K562 (cell line): Measurements from ENCODE around the gene COL25A1. TPM values are rescaled to one million over a fixed set of nuclear protein-coding genes. Genes with fewer than 3 reads are reported as not detected.

ENCODE experiments used
- ARID2 ChIP-seq: fragments of 450-650 bp; IDR thresholded peaks from 2 replicates; pipeline ENCODE4 v1.6.1; 2017; ENCODE audit warnings: antibody characterized with exemption, mild to moderate bottlenecking
- ATF7 ChIP-seq: fragments of 450-650 bp; IDR thresholded peaks from 2 replicates; pipeline ENCODE4 v1.7.1; 2014; ENCODE audit warnings: mild to moderate bottlenecking, moderate library complexity
- BRF1 ChIP-seq: IDR thresholded peaks from 3 replicates; pipeline ENCODE4 v1.6.1; 2011; ENCODE audit warnings: borderline replicate concordance, mild to moderate bottlenecking; ENCODE audit not compliant: insufficient read length; ENCODE audit errors: extremely low read depth
- CBFB ChIP-seq: sonication (generic); formaldehyde crosslinking; IDR thresholded peaks from 2 replicates; pipeline ENCODE4 v1.4.0; 2020; ENCODE audit warnings: mild to moderate bottlenecking, missing genetic modification reagents
- CREM ChIP-seq: IDR thresholded peaks from 2 replicates; pipeline ENCODE4 v1.6.1; 2014; ENCODE audit warnings: antibody characterized with exemption, low read depth
- CSDE1 ChIP-seq, 2 experiments: fragments of 450-650 bp; IDR thresholded peaks; 2 replicates each; pipeline ENCODE4 v1.6.1; 2016; ENCODE audit warnings: mild to moderate bottlenecking in 1 of 2
- ELF2 ChIP-seq: fragments of 250-450 bp; sonication (Bioruptor Pico); IDR thresholded peaks from 2 replicates; pipeline ENCODE4 v1.5.0; 2021; ENCODE audit warnings: mild to moderate bottlenecking
- ELF4 ChIP-seq: fragments of 450-650 bp; formaldehyde crosslinking; IDR thresholded peaks from 2 replicates; pipeline ENCODE4 v1.4.0; 2022; ENCODE audit warnings: missing genetic modification characterization
- HDAC1 ChIP-seq, 2 experiments: fragments of 450-650 bp; IDR thresholded peaks; 2 replicates each; pipeline ENCODE4 v1.6.1; 2016 to 2017; ENCODE audit warnings: inconsistent platforms in 1 of 2, mild to moderate bottlenecking in 1 of 2, moderate library complexity in 1 of 2
- HNRNPUL1 ChIP-seq: fragments of 200-400 bp; formaldehyde crosslinking; IDR thresholded peaks from 2 replicates; pipeline ENCODE4 v1.6.1; 2017; ENCODE audit warnings: low read length
- KAT7 ChIP-seq: sonication (generic); formaldehyde crosslinking; IDR thresholded peaks from 2 replicates; pipeline ENCODE4 v1.8.0; 2022; ENCODE audit warnings: missing genetic modification reagents, mild to moderate bottlenecking, borderline replicate concordance
- KDM1A ChIP-seq, 2 experiments: fragments of 450-650 bp; IDR thresholded peaks; 2 replicates each; pipeline ENCODE4 v1.6.1; 2016; ENCODE audit warnings: mild to moderate bottlenecking in 2 of 2
- LEF1 ChIP-seq: fragments of 450-650 bp; IDR thresholded peaks from 2 replicates; pipeline ENCODE4 v1.6.1; 2016; ENCODE audit warnings: mild to moderate bottlenecking
- MIER1 ChIP-seq: fragments of 450-650 bp; IDR thresholded peaks from 2 replicates; pipeline ENCODE4 v1.6.1; 2016; ENCODE audit warnings: antibody characterized with exemption, mild to moderate bottlenecking, low read depth
- MTA2 ChIP-seq: fragments of 450-650 bp; IDR thresholded peaks from 2 replicates; pipeline ENCODE4 v1.6.1; 2016; ENCODE audit warnings: low read depth
- MYC ChIP-seq, 2 experiments: fragments of 250-450 bp in 1 of 2; sonication (Bioruptor Pico) in 1 of 2; IDR thresholded peaks; 2 replicates each; pipeline versions ENCODE4 v1.5.1 to v1.6.1; 2012 to 2021; ENCODE audit warnings: low read depth in 2 of 2, borderline replicate concordance in 1 of 2, improper control_type of control experiment in 1 of 2, low read length in 1 of 2, mild to moderate bottlenecking in 1 of 2, moderate library complexity in 1 of 2
- PCBP2 ChIP-seq: fragments of 200-400 bp; formaldehyde crosslinking; IDR thresholded peaks from 2 replicates; pipeline ENCODE4 v1.6.1; 2018; ENCODE audit warnings: low read length, low read depth, mild to moderate bottlenecking, moderate library complexity; ENCODE audit not compliant: poor library complexity, severe bottlenecking
- PML ChIP-seq: IDR thresholded peaks from 2 replicates; pipeline ENCODE4 v1.6.1; 2012; ENCODE audit warnings: low read length, inconsistent platforms
- POLR2AphosphoS2 ChIP-seq: IDR thresholded peaks from 2 replicates; pipeline ENCODE4 v1.6.1; 2012; ENCODE audit warnings: low read length, improper control_type of control experiment
- ZNF24 ChIP-seq: fragments of 450-650 bp; IDR thresholded peaks from 2 replicates; pipeline ENCODE4 v1.6.1; 2016
- ZNF347 ChIP-seq: fragments of 450-650 bp; formaldehyde crosslinking; IDR thresholded peaks from 2 replicates; pipeline ENCODE4 v1.4.0; 2020; ENCODE audit warnings: low read depth, mild to moderate bottlenecking, moderate library complexity
- ZSCAN32 ChIP-seq: fragments of 450-650 bp; formaldehyde crosslinking; IDR thresholded peaks from 2 replicates; pipeline ENCODE4 v1.4.0; 2020; ENCODE audit warnings: mild to moderate bottlenecking, moderate library complexity
- polyA plus RNA-seq, 8 experiments: library from polyadenylated mRNA; depleted of rRNA in 4 of 8; stranded (reverse) in 5 of 8; unstranded in 3 of 8; fragments of >200 nt; fragmentation: Nextera tagmentation in 2 of 8; fragmentation: Illumina TruSeq in 1 of 8; extraction: Ambion mirVana in 2 of 8; extraction: Trizol in 1 of 8; gene quantifications; 2 replicates each; pipeline versions ENCODE4 v1.2.1 to v1.2.3, GENCODE V29; 2011 to 2014; ENCODE audit warnings: inconsistent platforms in 1 of 8, missing spikeins in 1 of 8
- total RNA-seq, 7 experiments: library from RNA; depleted of rRNA in 6 of 7; stranded (reverse); fragments of >200 nt in 6 of 7; fragmentation: Illumina TruSeq in 2 of 7; extraction: Trizol in 2 of 7; gene quantifications; 2 replicates each; pipeline versions ENCODE4 v1.2.1 to v1.2.3, GENCODE V29; 2011 to 2021; ENCODE audit warnings: low replicate concordance in 1 of 7
- TF ChIP-seq, protein P1 (sequence below): fragments of 450-650 bp; conservative IDR thresholded peaks from 2 replicates; pipeline ENCODE4 v1.6.1; 2016; ENCODE audit warnings: missing genetic modification characterization, low read depth, mild to moderate bottlenecking, control low read depth, missing compliant biosample characterization
- TF ChIP-seq, protein P2 (sequence below): fragments of 450-650 bp; formaldehyde crosslinking; IDR thresholded peaks from 2 replicates; pipeline ENCODE4 v1.4.0; 2020; ENCODE audit warnings: mild to moderate bottlenecking, moderate library complexity
- TF ChIP-seq, protein P3 (sequence below), 2 experiments: fragments of 150-350 bp in 1 of 2; IDR thresholded peaks; 2 replicates each; pipeline ENCODE4 v1.6.1; 2012 to 2016; ENCODE audit warnings: low read depth in 2 of 2, low read length in 2 of 2, mild to moderate bottlenecking in 1 of 2, moderate library complexity in 1 of 2

COL25A1 gene
- total and polyA plus RNA-seq, 9 of the 15 experiments (the other 6 are each of a cell fraction or from before 2014, with no cell fraction given) = 0.03 to 0.62 (median 0.27) TPM

DNA sequence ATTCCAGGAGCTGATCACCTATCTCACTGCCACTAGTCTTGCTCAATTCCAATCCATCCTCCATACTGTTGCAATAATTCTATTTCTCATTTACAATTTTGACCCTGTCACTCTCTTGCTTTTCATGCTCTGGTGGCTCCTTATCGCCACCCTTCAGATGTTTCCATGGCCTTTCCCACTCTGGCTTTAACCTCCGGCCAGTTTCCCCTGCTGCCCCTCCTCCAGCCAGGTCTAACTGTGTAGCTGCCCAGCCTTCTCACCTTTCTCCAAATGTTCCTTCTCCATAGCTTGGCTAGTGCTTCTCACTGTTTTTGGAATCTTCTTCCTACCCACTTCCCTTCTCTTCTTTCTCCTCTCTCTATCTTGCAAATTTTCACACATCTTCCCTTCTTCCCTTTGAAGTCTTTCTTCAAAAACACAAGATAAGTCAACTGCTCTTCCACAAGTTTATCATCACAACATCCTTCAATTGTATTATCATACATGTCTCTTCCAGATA lies 153.8 kb downstream of the COL25A1 start (continued):
- no peak for TF ChIP-seq ARID2
- TF ChIP-seq MIER1 = peak; percentile 51; the same call in 1 of the 2 replicates
- peak; percentile 76 for TF ChIP-seq MTA2
- TF ChIP-seq, protein P1, sequence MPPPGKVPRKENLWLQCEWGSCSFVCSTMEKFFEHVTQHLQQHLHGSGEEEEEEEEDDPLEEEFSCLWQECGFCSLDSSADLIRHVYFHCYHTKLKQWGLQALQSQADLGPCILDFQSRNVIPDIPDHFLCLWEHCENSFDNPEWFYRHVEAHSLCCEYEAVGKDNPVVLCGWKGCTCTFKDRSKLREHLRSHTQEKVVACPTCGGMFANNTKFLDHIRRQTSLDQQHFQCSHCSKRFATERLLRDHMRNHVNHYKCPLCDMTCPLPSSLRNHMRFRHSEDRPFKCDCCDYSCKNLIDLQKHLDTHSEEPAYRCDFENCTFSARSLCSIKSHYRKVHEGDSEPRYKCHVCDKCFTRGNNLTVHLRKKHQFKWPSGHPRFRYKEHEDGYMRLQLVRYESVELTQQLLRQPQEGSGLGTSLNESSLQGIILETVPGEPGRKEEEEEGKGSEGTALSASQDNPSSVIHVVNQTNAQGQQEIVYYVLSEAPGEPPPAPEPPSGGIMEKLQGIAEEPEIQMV (tag) = no peak
- TF ChIP-seq, protein P2, sequence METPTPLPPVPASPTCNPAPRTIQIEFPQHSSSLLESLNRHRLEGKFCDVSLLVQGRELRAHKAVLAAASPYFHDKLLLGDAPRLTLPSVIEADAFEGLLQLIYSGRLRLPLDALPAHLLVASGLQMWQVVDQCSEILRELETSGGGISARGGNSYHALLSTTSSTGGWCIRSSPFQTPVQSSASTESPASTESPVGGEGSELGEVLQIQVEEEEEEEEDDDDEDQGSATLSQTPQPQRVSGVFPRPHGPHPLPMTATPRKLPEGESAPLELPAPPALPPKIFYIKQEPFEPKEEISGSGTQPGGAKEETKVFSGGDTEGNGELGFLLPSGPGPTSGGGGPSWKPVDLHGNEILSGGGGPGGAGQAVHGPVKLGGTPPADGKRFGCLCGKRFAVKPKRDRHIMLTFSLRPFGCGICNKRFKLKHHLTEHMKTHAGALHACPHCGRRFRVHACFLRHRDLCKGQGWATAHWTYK (CRISPR knock-in tag) = peak; percentile 22; the same call in 1 of the 2 replicates
- TF ChIP-seq LEF1 = peak; percentile 99
- TF ChIP-seq HDAC1 (IDR thresholded peaks at IDR 0.05) = peak in 1 of 2 experiments; percentile 87; a peak in 2 of 4 replicates
- no peak for TF ChIP-seq MYC (IDR thresholded peaks at IDR 0.05; ENCODE audit: low read depth, low read length)
- no peak for TF ChIP-seq MYC (CRISPR knock-in tag; IDR thresholded peaks at IDR 0.05; ENCODE audit: borderline replicate concordance, low read depth)
- TF ChIP-seq POLR2AphosphoS2 = no peak
- no peak for TF ChIP-seq CBFB (CRISPR knock-in tag)
- peak; percentile 73; the same call in 1 of the 2 replicates for TF ChIP-seq PML
- TF ChIP-seq ZNF347 (CRISPR knock-in tag) = no peak
- TF ChIP-seq ZNF24 = 0 out of 2 replicates have a peak, but pooled peaks have one; percentile 10
- no peak for TF ChIP-seq CSDE1 (IDR thresholded peaks at IDR 0.05)
- TF ChIP-seq BRF1 = no peak
- TF ChIP-seq, protein P3, sequence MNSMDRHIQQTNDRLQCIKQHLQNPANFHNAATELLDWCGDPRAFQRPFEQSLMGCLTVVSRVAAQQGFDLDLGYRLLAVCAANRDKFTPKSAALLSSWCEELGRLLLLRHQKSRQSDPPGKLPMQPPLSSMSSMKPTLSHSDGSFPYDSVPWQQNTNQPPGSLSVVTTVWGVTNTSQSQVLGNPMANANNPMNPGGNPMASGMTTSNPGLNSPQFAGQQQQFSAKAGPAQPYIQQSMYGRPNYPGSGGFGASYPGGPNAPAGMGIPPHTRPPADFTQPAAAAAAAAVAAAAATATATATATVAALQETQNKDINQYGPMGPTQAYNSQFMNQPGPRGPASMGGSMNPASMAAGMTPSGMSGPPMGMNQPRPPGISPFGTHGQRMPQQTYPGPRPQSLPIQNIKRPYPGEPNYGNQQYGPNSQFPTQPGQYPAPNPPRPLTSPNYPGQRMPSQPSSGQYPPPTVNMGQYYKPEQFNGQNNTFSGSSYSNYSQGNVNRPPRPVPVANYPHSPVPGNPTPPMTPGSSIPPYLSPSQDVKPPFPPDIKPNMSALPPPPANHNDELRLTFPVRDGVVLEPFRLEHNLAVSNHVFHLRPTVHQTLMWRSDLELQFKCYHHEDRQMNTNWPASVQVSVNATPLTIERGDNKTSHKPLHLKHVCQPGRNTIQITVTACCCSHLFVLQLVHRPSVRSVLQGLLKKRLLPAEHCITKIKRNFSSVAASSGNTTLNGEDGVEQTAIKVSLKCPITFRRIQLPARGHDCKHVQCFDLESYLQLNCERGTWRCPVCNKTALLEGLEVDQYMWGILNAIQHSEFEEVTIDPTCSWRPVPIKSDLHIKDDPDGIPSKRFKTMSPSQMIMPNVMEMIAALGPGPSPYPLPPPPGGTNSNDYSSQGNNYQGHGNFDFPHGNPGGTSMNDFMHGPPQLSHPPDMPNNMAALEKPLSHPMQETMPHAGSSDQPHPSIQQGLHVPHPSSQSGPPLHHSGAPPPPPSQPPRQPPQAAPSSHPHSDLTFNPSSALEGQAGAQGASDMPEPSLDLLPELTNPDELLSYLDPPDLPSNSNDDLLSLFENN (IDR thresholded peaks at IDR 0.05; ENCODE audit: low read depth in 2 of 2, low read length in 2 of 2) = peak in 1 of 2 experiments; percentile 64; a peak in 2 of 4 replicates
- no peak for TF ChIP-seq HNRNPUL1
- peak in 1 of 2 experiments; percentile 58; a peak in 3 of 4 replicates for TF ChIP-seq KDM1A (IDR thresholded peaks at IDR 0.05)
- no peak for TF ChIP-seq ELF2 (CRISPR knock-in tag)
- no peak for TF ChIP-seq PCBP2
- peak; percentile 51; the same call in 1 of the 2 replicates for TF ChIP-seq ATF7
- TF ChIP-seq KAT7 = no peak
- peak; percentile 87 for TF ChIP-seq ELF4 (CRISPR knock-in tag)
- TF ChIP-seq CREM = 0 out of 2 replicates have a peak, but pooled peaks have one; percentile 19
- TF ChIP-seq ZSCAN32 (CRISPR knock-in tag) = no peak
